GM19025 (cell line): ENCODE measurements around the gene PDP2.
"Not testable (repeated sequence)": the region's sequence is repeated elsewhere in the genome, so short reads cannot be mapped to it uniquely, and the experiment has no call there.

Source experiments
- ATAC-seq: cut with Tn5 transposase; IDR thresholded peaks from one replicate; pipeline ENCODE4 v1.9.1; 2021; ENCODE audit warnings: mild to moderate bottlenecking, low read depth, moderate library complexity; ENCODE audit not compliant: unreplicated experiment

Gene PDP2

GRCh38 chr16:66933776-66934137 is 53.4 kb downstream of the PDP2 start:
- peak; percentile 14 for ATAC-seq

- peak; percentile 78 for ATAC-seq
Measured at GRCh38 chr16:66934138-66934838, 54.0 kb downstream of the PDP2 start, which contains the start of gene CIAO2B. TSS of gene CIAO2B (minus strand) at chr16:66934402. CDS start at chr16:66934364, 38 bp downstream.

GRCh38 chr16:66934839-66935313 is 54.6 kb downstream of the PDP2 start:
- ATAC-seq: not testable (repeated sequence)

GRCh38 chr16:66935314-66936011 is 55.1 kb downstream of the PDP2 start, which contains the start of gene CES2:
TSS of gene CES2 (plus strand) at chr16:66935516. CDS start at chr16:66935636, 120 bp downstream.
- ATAC-seq: no peak

GRCh38 chr16:66936462-66936861 is 56.1 kb downstream of the PDP2 start:
- no peak for ATAC-seq

- ATAC-seq: no peak
Measured at GRCh38 chr16:66936889-66937554, 56.7 kb downstream of the PDP2 start.

GRCh38 chr16:66937725-66938337 is 57.5 kb downstream of the PDP2 start:
- ATAC-seq: no peak

- ATAC-seq: no peak
Measured at GRCh38 chr16:66939366-66939765, 59.1 kb downstream of the PDP2 start.

- ATAC-seq: no peak
Measured at GRCh38 chr16:66940236-66940635, 59.9 kb downstream of the PDP2 start.
